ENCODE measurements around the gene DECR2.

The DECR2 gene

DNA sequence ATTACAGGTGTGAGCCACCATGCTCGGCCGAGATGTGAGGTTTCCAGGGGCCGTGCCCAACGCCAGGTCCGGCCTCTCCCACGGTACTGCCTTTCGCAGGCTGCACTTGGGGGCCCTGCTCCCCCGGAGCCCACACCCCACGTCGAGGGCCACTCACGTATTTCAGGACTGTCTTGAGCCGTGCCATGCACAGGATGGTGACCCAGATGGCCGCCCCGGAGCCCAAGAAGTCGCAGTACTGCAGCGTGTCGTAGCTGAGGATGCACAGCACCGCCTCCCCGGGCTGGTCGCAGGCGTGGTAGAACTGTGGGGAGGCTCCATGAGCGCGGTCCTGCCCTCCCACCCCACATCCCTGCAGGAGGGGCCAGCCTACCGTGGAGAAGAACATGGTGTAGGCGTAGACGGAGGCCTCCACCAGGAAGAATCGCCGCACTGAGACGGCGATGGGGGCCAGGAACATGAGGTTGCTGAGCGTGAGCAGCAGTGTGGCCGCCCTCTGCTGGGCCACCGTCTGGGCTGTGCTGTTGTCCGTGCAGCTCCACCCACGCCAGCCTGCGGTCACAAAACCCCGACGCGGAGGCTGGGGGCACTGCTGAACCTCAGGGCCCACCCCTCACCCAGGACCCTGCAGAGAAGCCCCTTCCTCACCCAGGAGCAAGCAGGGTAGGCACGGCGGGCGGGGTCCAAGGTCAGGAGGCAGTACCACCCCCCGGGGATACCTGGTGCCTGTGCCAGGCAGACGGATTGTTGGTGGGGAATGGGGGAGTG lies 27.7 kb upstream of the DECR2 start:
- H3K27ac ChIP-seq = no peak overlapping the region
- TF ChIP-seq ZFX (IDR thresholded peaks at IDR 0.05; ENCODE audit: borderline replicate concordance) = no peak
- TF ChIP-seq CTCF (IDR thresholded peaks at IDR 0.05) = no peak

- TF ChIP-seq ZFX (IDR thresholded peaks at IDR 0.05; ENCODE audit: borderline replicate concordance) = no peak
- no peak for TF ChIP-seq CTCF (IDR thresholded peaks at IDR 0.05)
- H3K27ac ChIP-seq = no peak overlapping the region
These were observed 27.1 kb upstream of the DECR2 start for GRCh38 chr16:374616-374926.

- no peak for TF ChIP-seq ZFX (IDR thresholded peaks at IDR 0.05; ENCODE audit: borderline replicate concordance)
- TF ChIP-seq CTCF (IDR thresholded peaks at IDR 0.05) = no peak
- H3K27ac ChIP-seq = no peak overlapping the region
These were observed 26.5 kb upstream of the DECR2 start for GRCh38 chr16:375212-375611.

GRCh38 chr16:375927-376816 lies 25.5 kb upstream of the DECR2 start:
- TF ChIP-seq ZFX (IDR thresholded peaks at IDR 0.05; ENCODE audit: borderline replicate concordance) = no peak
- TF ChIP-seq CTCF (IDR thresholded peaks at IDR 0.05) = no peak
- H3K27ac ChIP-seq = no peak overlapping the region

GRCh38 chr16:376817-377418 lies 24.8 kb upstream of the DECR2 start:
- H3K27ac ChIP-seq = no peak overlapping the region
- TF ChIP-seq CTCF (IDR thresholded peaks at IDR 0.05) (no peak), ZFX (IDR thresholded peaks at IDR 0.05; ENCODE audit: borderline replicate concordance) (no peak)

- no peak overlapping the region for H3K27ac ChIP-seq
- TF ChIP-seq ZFX (IDR thresholded peaks at IDR 0.05; ENCODE audit: borderline replicate concordance) = no peak
- no peak for TF ChIP-seq CTCF (IDR thresholded peaks at IDR 0.05)
These were observed 24.2 kb upstream of the DECR2 start for GRCh38 chr16:377419-377951.

DNA sequence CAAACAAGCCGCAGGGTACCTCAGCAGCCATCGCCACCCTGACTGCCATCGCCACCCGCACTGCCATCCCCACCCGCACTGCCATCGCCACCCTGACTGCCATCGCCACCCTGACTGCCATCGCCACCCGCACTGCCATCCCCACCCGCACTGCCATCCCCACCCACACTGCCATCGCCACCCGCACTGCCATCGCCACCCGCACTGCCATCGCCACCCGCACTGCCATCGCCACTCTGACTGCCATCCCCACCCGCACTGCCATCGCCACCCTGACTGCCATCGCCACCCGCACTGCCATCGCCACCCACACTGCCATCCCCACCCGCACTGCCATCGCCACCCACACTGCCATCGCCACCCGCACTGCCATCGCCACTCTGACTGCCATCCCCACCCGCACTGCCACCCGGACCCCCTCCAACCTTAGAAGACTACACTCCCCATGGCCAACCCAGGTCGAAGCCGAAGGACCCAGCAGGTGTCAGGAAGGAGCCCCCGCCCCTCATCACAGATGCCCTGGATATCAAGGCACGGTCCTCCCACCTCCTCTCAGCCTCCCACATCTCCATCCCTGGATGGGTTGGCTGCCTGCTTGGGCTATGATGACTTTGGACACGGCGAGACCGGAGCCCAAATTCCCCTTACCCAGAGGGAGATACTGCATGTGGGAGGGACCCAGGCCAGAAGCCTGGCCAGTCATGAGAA lies 23.4 kb upstream of the DECR2 start:
- peak overlapping the region; percentile 96 for H3K27ac ChIP-seq
